Articular chondrocyte of knee joint (primary cell): ENCODE data around the gene SF3A1. TPM values are rescaled to one million over a fixed set of nuclear protein-coding genes. Genes with fewer than 3 reads are reported as not detected.

Source experiments
- total RNA-seq: library from RNA; depleted of rRNA; stranded (reverse); fragments of >200 nt; gene quantifications from 2 replicates; pipeline ENCODE4 v1.2.3, GENCODE V29; 2012

SF3A1 gene
- total RNA-seq = 21.5 and 27.6 TPM in 2 replicates

DNA sequence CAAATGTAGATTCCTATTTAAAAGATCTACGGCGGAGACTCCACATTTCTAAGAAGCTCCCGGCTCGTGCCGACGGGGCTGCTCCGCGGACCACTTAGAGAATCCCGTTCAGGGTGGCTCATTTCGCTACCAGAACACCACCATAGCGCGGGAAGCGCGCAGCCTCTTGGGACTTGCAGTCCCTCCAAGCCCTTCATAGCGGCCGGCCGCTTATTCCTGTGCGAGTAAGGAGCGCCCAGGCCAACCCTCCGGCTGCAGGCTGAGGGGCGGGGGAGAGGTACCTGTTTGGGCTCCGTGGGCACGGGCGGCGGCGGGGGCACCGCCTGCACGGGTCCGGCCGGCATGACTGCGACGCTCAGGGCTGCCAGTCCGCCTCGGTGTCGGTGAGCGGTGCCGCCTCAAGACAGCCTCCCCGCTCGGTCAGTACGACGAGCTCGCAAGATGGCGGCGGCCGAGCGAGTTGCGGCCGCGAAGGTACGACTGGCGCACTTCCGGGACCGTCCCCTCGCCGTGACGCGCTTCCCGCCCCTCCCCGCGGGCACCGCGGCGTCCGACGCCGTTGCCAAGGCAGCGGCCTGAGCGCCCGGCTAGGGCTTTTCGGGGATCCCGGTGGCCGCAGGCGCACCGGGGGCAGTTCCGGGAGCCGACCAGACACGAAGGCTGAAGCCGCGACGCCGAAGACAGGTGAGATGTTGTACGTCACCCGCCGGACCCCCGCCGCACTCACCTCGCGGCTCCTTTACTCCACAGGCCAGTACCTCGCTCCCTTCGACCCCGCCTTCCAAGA is at the start of gene SF3A1, which contains the start of gene CCDC157:
SF3A1 (minus strand) TSS at position 446 of the 787 bp plus-strand sequence; CDS start at position 344, 102 bp downstream.
CCDC157 (plus strand) TSS at position 559 of the 787 bp plus-strand sequence. CDS start 8,994 bp downstream, outside the sequence.

GRCh38 chr22:30396871-30397655 is 40.4 kb upstream of the SF3A1 start, which contains the start of gene SEC14L2:
Gene SEC14L2 (plus strand): TSS chr22:30397018. CDS start chr22:30397117, 99 bp downstream.

DNA sequence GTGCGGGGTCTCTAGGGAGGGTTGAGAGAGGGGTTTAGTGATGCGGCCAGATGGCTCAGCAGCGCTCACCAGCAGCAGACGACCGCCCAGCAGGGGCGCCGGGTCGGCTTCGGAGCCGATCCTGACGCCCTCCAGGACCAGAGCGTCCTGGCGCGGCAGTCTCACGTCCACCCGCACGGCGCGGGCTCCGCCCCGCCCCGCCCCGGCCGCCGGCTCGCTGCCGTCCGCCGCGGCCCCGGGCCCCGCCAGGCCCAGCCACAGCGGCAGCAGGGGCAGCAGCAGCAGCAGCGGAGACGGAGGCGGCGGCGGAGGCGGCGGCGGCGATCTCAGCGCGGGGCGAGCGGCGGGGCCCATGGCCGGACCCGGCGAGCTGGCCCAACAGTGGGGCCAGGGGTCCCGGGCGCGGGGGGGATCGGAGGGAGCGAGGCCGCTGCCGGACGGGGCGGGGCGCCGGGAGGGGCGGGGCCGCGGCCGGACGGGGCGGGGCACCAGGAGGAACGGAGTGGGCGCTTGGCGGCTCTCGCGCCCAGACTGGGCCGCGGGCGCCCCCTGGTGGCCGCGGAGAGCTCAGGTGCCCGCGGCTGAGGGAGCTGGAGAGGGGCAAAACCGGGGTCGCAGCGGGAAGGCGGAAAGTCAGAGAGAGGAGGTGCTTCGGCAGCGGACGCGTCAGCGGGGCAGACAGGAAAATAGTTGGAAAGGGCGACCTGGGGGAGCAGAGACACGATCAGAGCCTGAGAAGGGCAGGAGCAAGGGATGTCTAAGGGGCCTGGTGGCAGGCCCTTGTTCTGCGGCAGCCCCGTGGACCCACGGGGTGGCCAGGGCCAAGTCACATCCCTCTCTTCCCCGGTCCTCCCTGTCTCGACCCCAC is 30.5 kb upstream of the SF3A1 start, which contains the start of gene RNF215:
RNF215 (minus strand) TSS at position 452 of the 868 bp plus-strand sequence; CDS start at position 354, 98 bp downstream.

DNA sequence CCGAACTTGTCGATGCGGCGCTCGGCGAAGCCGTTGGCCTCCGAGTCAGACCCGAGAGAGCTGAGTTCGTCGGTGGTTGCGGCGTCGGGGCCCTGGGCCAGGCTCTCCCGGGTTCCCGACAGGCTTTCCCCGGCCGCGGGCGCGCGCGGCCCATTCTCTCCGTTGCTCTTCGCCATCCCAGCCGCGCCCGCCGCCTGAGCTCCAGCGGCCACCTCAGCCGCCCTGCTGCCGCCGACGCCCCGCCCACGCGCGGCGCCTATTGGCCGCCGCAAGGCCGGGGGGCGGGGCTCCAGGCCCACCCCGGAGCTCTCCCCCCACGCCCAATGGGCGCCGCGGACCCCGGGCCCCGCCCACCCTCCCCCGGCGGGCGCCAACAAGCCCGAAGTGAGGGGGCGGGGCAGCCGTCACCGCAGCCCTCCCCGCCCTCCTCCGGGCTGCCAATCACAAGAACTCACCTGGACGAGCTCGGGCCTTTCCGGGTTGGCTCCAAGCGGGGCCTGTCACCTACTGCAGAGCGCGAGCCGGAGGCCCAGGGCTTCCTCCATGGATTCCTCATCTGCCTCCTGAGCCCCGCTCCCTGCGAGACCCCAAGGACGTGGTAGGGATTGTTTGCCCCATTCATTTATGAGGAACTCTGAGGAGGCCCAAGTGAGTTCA is 29.9 kb downstream of the SF3A1 start, which contains the start of gene TBC1D10A:
TBC1D10A (minus strand) TSS at position 236 of the 657 bp plus-strand sequence; CDS start at position 176, 60 bp downstream.

DNA sequence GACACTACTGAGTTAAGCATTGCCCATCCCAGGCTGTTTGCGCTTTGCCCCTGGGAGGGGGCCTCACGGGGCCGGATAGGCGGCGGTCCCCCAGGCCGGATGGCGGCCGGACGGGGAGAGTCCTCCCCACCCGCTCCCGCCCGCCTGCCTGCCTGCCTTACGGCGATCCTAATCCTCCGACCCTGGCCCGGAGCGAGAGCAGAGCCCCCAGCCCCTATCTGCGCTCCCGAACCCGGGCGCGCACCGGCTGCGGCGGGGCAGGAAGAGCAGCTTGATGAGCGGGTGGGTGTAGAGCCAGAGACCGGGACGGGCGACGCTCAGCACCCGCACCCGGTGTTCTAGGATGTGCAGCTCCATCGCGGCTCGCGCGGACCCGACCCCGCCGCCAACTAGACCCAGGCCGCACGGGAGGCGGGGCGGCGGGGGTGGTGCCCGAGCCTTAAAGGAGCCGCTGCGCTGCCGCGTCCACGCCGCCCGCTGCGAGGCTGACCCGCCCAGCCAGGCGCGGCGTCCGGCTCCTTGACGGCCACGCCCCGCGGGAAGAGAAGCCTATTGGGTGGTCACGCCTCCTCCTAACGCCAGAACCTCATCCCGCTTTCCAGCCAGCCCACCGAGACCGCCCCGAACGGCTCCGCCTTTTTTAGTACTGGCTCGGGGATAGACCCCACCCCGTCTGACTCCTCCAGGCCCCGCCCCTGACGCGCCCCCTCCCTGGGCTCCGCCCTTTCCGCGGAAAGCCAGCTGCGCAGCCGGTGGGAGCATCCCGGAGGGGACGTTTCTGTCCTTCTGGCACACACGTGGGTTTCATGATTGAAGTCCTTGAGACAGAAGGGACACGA is 67.3 kb downstream of the SF3A1 start, which contains the start of gene CASTOR1:
CASTOR1 (minus strand) TSS at position 365 of the 839 bp plus-strand sequence; CDS start at position 357, 8 bp downstream.

Other genes with a start within 250 kb of the SF3A1 start
- gene LIF, start 110.1 kb downstream of the SF3A1 start, total RNA-seq = 1.0 and 7.9 TPM in 2 replicates
- not detected in 2 replicates for gene OSM, start 90.0 kb downstream of the SF3A1 start, total RNA-seq
- gene CASTOR1, start 67.4 kb downstream of the SF3A1 start, total RNA-seq = 3.0 and 7.4 TPM in 2 replicates
- gene TBC1D10A, start 30.0 kb downstream of the SF3A1 start, total RNA-seq = 17.5 and 18.0 TPM in 2 replicates
- gene CCDC157, start 113 bp upstream of the SF3A1 start, total RNA-seq = 1.4 and 1.9 TPM in 2 replicates
- 12.8 and 13.5 TPM in 2 replicates for gene RNF215, start 30.5 kb upstream of the SF3A1 start, total RNA-seq
- gene SEC14L2, start 40.1 kb upstream of the SF3A1 start, total RNA-seq = 16.3 and 18.2 TPM in 2 replicates
- gene MTFP1, start 68.9 kb upstream of the SF3A1 start, total RNA-seq = 3.1 and 6.8 TPM in 2 replicates
- gene SEC14L3, start 115.1 kb upstream of the SF3A1 start, total RNA-seq = not detected in 2 replicates
- gene SEC14L4, start 148.8 kb upstream of the SF3A1 start, total RNA-seq = 0.52 and 2.2 TPM in 2 replicates
- gene SEC14L6, start 189.8 kb upstream of the SF3A1 start, total RNA-seq = 2.6 and 6.1 TPM in 2 replicates
- gene GAL3ST1, start 217.8 kb upstream of the SF3A1 start, total RNA-seq = 0.13 and 0.22 TPM in 2 replicates
- 56.1 and 63.5 TPM in 2 replicates for gene PES1, start 235.0 kb upstream of the SF3A1 start, total RNA-seq